Karpas-422 (cell line): ENCODE data around the gene GRK3. TPM values are rescaled to one million over a fixed set of nuclear protein-coding genes. Genes with fewer than 3 reads are reported as not detected.
"Not testable (repeated sequence)": the region's sequence is repeated elsewhere in the genome, so short reads cannot be mapped to it uniquely, and the experiment has no call there.

Source experiments
- DNase-seq: peaks from one replicate; pipeline ENCODE4 v3.0.0-alpha.2; 2015
- H2AFZ ChIP-seq: fragments of 200-600 bp; sonication (generic); 2 replicates; pipeline ENCODE4 v1.6.1; 2014; ENCODE audit warnings: antibody characterized with exemption, low read length, mixed read lengths
- H3K27ac ChIP-seq: fragments of 200-600 bp; sonication (generic); 2 replicates; pipeline ENCODE4 v1.5.1; 2014; ENCODE audit warnings: mild to moderate bottlenecking, low read length, moderate library complexity
- H3K27me3 ChIP-seq: fragments of 200-600 bp; sonication (generic); 2 replicates; pipeline ENCODE4 v1.6.1; 2014; ENCODE audit warnings: low read length, mixed read lengths
- H3K36me3 ChIP-seq: fragments of 200-600 bp; sonication (generic); 2 replicates; pipeline ENCODE4 v1.6.1; 2014; ENCODE audit warnings: low read length, mixed read lengths; ENCODE audit not compliant: insufficient read depth
- H3K4me1 ChIP-seq: fragments of 200-600 bp; sonication (generic); 2 replicates; pipeline ENCODE4 v1.6.1; 2014; ENCODE audit warnings: mild to moderate bottlenecking, low read length, mixed read lengths
- H3K4me2 ChIP-seq: fragments of 200-600 bp; sonication (generic); 2 replicates; pipeline ENCODE4 v1.6.1; 2014; ENCODE audit warnings: low read length, low read depth, mild to moderate bottlenecking; ENCODE audit not compliant: poor library complexity, severe bottlenecking
- H3K4me3 ChIP-seq: fragments of 200-600 bp; sonication (generic); 2 replicates; pipeline ENCODE4 v1.5.1; 2014; ENCODE audit warnings: mild to moderate bottlenecking, antibody characterized with exemption, low read length, mixed read lengths
- H3K79me2 ChIP-seq: fragments of 200-600 bp; sonication (generic); 2 replicates; pipeline ENCODE4 v1.6.1; 2014; ENCODE audit warnings: mild to moderate bottlenecking, low read length, mixed read lengths
- H3K9ac ChIP-seq: fragments of 200-600 bp; sonication (generic); 2 replicates; pipeline ENCODE4 v1.6.0; 2014; ENCODE audit warnings: low read length
- H3K9me2 ChIP-seq: fragments of 200-600 bp; sonication (generic), shearing (Covaris generic); replicated peaks from 2 replicates; pipeline ENCODE4 v1.6.0; 2014; ENCODE audit warnings: mild to moderate bottlenecking, low read length, moderate library complexity; ENCODE audit not compliant: insufficient read depth
- H3K9me3 ChIP-seq: fragments of 300-700, 200-600 bp; sonication (generic); 2 replicates; pipeline ENCODE4 v1.6.1; 2014; ENCODE audit warnings: low read length, mixed read lengths
- H4K20me1 ChIP-seq: fragments of 200-600 bp; sonication (generic); 2 replicates; pipeline ENCODE4 v1.6.1; 2014; ENCODE audit warnings: mild to moderate bottlenecking, antibody characterized with exemption, low read length, low read depth; ENCODE audit not compliant: insufficient read depth
- total RNA-seq: library from RNA; depleted of rRNA; stranded (reverse); fragments of >200 nt; shearing (Covaris generic); gene quantifications from 2 replicates; pipeline ENCODE4 v1.2.3, GENCODE V29; 2014; ENCODE audit warnings: low replicate concordance

The GRK3 gene
- total RNA-seq, 1 experiment from 2014 or later: 2.0 TPM

DNA sequence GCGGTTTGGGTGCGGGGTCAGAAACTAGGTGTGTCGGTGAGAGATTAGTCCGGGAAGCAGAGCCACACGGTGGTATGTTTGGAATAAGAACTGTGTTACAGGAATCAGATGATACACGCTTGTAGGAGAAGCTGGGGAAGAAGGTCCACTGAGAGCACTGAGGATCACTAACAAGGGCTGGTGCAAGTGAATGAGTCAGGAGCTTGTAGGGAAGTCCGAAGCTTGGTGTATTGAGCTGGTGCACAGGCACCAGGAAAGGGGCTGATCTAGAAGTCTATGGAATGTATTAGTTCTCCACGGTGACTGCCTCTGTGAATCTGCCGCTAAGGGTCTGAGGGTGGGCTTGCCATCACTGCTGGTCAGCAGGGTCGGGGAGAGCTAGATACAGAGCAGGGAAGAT, 18.8 kb upstream of the GRK3 start:
- no peaks in the 10 kb centered on the region for H3K27me3 ChIP-seq
- no peaks in the 10 kb centered on the region for H3K79me2 ChIP-seq
- H3K9me2 ChIP-seq: no peaks in the 10 kb centered on the region
- H3K4me2 ChIP-seq: no peak overlapping the region
- H3K4me1 ChIP-seq: peaks cover 7% of the 10 kb centered on the region; the same call in 1 of the 2 replicates
- no peak overlapping the region for H3K4me3 ChIP-seq
- H3K27ac ChIP-seq: no peak overlapping the region
- H3K9me3 ChIP-seq: no peaks in the 10 kb centered on the region
- no peaks in the 10 kb centered on the region for H4K20me1 ChIP-seq
- DNase-seq: no peak
- no peak overlapping the region for H2AFZ ChIP-seq
- H3K9ac ChIP-seq: no peak overlapping the region
- H3K36me3 ChIP-seq: no peaks in the 10 kb centered on the region

DNA sequence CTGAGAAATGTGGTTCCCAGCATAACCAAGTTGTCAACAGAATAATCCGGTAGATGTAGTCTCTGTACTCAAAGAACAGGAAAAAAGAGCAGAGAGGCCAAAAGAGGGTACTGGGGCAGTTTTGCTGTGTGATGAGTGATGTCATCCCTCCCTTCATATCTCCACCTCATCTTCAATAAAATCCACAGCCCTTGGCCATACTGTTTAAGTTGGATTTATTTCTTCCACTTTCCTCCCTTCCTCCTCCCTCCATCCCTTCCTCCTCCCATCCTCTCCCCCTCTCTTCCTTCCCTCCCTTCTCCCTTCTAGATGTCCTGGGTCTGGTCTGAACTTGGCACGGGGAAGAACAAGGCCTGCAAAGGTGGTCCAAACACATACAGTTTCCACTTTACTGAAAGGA, 18.2 kb upstream of the GRK3 start:
- Histone ChIP-seq H3K9me3 (no peaks in the 10 kb centered on the region), H3K27me3 (no peaks in the 10 kb centered on the region), H3K27ac (no peak overlapping the region), H3K36me3 (no peaks in the 10 kb centered on the region), H4K20me1 (no peaks in the 10 kb centered on the region), H3K79me2 (no peaks in the 10 kb centered on the region), H3K4me2 (no peak overlapping the region), H3K9me2 (no peaks in the 10 kb centered on the region), H3K4me1 (peaks cover 7% of the 10 kb centered on the region; the same call in 1 of the 2 replicates), H3K9ac (no peak overlapping the region), H2AFZ (no peak overlapping the region), H3K4me3 (no peak overlapping the region)
- no peak for DNase-seq

DNA sequence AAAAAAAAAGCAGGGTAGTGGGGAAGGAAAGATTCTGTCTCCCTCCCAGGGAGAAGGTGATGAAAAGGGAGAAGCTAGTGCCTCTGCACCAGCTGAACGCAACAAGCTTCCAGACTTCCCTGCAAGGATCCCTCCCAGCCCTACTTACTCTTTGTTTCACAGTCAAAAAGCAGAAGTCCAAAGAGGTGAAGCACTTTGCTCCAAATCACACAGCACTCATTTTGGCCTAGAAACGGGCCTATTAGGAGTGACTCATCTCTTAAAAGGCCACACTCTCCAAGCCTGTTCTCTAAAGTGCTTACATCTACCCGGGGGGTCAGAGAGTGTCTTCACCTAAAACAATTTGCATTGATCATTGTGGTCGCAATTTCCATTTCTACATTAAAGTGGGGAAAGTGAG, 17.7 kb upstream of the GRK3 start:
- no peak overlapping the region for H3K4me2 ChIP-seq
- no peaks in the 10 kb centered on the region for H4K20me1 ChIP-seq

DNA sequence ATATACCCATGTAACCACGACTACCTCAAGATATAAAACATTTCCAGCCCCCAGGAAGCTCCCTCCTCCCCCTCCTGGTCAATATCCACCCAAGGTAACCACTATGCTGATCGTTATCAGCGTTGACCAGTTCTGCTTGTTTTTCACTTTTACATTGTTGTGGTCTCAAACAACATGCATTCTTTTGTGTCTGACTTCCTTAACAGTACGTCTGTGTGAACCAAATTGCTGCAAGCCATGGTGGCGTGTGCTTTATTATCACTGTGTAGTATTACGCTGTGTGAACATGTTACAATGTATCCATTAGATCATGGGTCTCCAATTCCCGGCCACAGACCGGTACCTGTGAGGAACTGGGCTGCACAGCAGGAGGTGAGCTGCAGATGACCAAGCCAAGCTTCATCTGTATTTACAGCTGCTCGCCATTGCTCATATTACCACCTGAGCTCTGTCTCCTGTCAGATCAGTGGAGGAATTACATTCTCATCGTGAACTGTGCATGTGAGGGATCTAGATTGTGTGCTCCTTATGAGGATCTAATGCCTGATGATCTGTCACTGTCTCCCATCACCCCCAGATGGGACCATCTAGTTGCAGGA, 15.5 kb upstream of the GRK3 start:
- H3K9ac ChIP-seq: no peak overlapping the region
- H4K20me1 ChIP-seq: no peaks in the 10 kb centered on the region
- peaks cover 4% of the 10 kb centered on the region; the same call in 1 of the 2 replicates for H3K4me1 ChIP-seq
- DNase-seq: no peak
- no peaks in the 10 kb centered on the region for H3K79me2 ChIP-seq
- no peak overlapping the region for H2AFZ ChIP-seq
- no peaks in the 10 kb centered on the region for H3K9me2 ChIP-seq
- H3K27me3 ChIP-seq: no peaks in the 10 kb centered on the region
- H3K4me3 ChIP-seq: no peak overlapping the region
- H3K9me3 ChIP-seq: no peaks in the 10 kb centered on the region
- no peak overlapping the region for H3K4me2 ChIP-seq
- no peaks in the 10 kb centered on the region for H3K36me3 ChIP-seq
- H3K27ac ChIP-seq: no peak overlapping the region

More for the DNA sequence above, 17.7 kb upstream of the GRK3 start:
- Histone ChIP-seq H3K9me2 (no peaks in the 10 kb centered on the region), H3K9ac (no peak overlapping the region), H3K36me3 (no peaks in the 10 kb centered on the region), H3K27ac (no peak overlapping the region), H3K27me3 (no peaks in the 10 kb centered on the region), H3K4me3 (no peak overlapping the region), H2AFZ (no peak overlapping the region), H3K9me3 (no peaks in the 10 kb centered on the region), H3K4me1 (peaks cover 7% of the 10 kb centered on the region; the same call in 1 of the 2 replicates), H3K79me2 (no peaks in the 10 kb centered on the region)
- DNase-seq: no peak

DNA sequence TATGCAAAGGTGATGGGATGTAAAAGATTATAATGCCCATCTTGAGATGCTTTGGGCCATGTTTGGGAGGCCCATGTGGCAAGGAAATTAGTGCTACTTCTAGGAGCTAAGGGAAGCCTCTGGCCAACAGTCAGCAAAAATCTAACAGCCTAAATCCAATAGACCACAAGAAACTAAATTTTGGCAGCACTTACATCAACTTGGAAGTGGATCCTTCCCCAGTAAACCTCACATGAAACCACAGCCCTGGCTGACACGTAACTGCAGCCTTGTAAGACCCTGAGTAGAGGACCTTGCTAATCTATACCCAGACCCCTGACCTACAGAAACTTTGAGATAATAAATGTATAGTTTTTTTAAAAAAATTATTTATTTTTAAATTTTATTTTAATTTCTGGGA, 13.1 kb upstream of the GRK3 start:
- Histone ChIP-seq H3K9ac (no peak overlapping the region), H3K27ac (no peak overlapping the region), H3K79me2 (no peaks in the 10 kb centered on the region), H3K4me3 (no peak overlapping the region), H2AFZ (no peak overlapping the region), H3K36me3 (no peaks in the 10 kb centered on the region), H3K27me3 (no peaks in the 10 kb centered on the region), H3K9me2 (no peaks in the 10 kb centered on the region), H4K20me1 (peaks cover 5% of the 10 kb centered on the region; the same call in 1 of the 2 replicates), H3K9me3 (no peaks in the 10 kb centered on the region), H3K4me2 (no peak overlapping the region), H3K4me1 (no peaks in the 10 kb centered on the region)
- DNase-seq: no peak

DNA sequence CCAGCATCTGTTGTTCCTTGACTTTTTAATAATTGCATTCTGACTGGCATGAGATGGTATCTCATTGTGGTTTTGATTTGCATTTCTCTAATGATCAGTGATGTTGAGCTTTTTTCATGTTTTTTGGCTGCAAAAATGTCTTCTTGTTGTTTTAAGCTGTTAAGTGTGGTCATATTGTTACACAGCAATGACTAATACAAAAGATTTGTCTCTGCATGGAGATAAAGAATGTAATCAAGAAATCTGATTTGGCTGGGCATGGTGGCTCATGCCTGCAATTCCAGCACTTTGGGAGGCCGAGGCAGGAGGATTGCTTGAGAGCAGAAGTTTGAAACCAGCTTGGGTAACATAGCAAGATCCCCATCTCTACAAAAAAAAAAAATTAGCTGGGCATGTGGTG, 12.1 kb upstream of the GRK3 start:
- H3K4me3 ChIP-seq, H3K36me3 ChIP-seq, H2AFZ ChIP-seq, H3K27me3 ChIP-seq, H3K79me2 ChIP-seq, H3K4me1 ChIP-seq, H3K9me3 ChIP-seq, H3K9me2 ChIP-seq, H3K27ac ChIP-seq, H4K20me1 ChIP-seq, H3K9ac ChIP-seq, H3K4me2 ChIP-seq: not testable (repeated sequence)
- DNase-seq: peak; percentile 25

DNA sequence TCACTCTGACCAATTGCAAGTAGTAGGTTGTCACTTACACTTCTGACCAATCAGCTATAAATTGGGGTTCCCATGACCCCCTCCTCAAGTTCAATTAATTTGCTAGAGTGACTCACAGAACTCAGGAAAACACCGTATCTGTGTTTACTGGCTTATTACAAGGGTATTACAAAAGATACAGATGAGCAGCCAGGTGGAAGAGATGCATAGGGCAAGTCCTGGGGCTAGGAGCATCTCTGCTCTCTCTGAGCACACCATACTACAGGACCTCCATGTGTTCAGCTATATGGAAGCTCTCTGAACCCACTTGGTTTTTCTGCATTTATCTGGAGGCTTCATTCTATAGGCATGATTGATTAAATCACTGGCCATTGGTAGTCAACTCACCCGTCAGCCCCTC, 11.3 kb upstream of the GRK3 start:
- H3K36me3 ChIP-seq: no peaks in the 10 kb centered on the region
- no peaks in the 10 kb centered on the region for H3K27me3 ChIP-seq
- H2AFZ ChIP-seq: no peak overlapping the region
- no peaks in the 10 kb centered on the region for H3K9me2 ChIP-seq
- H3K4me2 ChIP-seq: no peak overlapping the region
- H4K20me1 ChIP-seq: peaks cover 5% of the 10 kb centered on the region; the same call in 1 of the 2 replicates
- H3K9me3 ChIP-seq: no peaks in the 10 kb centered on the region
- H3K9ac ChIP-seq: no peak overlapping the region
- H3K27ac ChIP-seq: no peak overlapping the region
- DNase-seq: peak; percentile 28
- no peaks in the 10 kb centered on the region for H3K79me2 ChIP-seq
- no peak overlapping the region for H3K4me3 ChIP-seq
- no peaks in the 10 kb centered on the region for H3K4me1 ChIP-seq

DNA sequence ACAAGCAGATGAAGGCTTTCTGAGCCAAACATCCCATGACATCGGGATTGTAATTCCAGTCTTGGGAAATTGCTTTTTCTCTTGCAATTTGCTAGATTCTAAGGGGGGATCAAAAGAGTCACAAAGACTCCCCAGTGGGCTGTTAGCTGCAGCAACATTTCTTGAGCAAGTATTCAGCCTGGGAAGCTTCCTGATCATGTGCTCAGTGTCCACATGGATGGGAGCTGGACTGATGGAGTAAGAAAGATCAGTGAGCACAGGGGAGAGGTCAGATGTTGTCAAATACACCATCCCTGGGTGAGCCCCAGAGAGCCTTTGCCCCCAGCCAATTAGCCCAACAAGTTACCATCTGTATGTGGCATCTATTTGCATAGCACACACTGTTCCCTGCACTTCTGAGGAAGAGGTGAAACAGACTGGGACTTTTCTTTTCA, 10.2 kb upstream of the GRK3 start:
- H3K27me3 ChIP-seq: no peaks in the 10 kb centered on the region
- H3K79me2 ChIP-seq: no peaks in the 10 kb centered on the region
- no peaks in the 10 kb centered on the region for H3K4me1 ChIP-seq
- no peak overlapping the region for H2AFZ ChIP-seq
- DNase-seq: peak; percentile 34
- no peak overlapping the region for H3K4me3 ChIP-seq
- peaks cover 5% of the 10 kb centered on the region; the same call in 1 of the 2 replicates for H4K20me1 ChIP-seq
- H3K9me2 ChIP-seq: no peaks in the 10 kb centered on the region
- no peaks in the 10 kb centered on the region for H3K9me3 ChIP-seq
- H3K27ac ChIP-seq: no peak overlapping the region
- H3K36me3 ChIP-seq: no peaks in the 10 kb centered on the region
- no peak overlapping the region for H3K9ac ChIP-seq
- H3K4me2 ChIP-seq: no peak overlapping the region
